B cell (primary cell): Measurements from ENCODE around the gene KRTAP24-1. TPM values are rescaled to one million over a fixed set of nuclear protein-coding genes. Genes with fewer than 3 reads are reported as not detected.

ENCODE experiments used
- ATAC-seq: fragments of 200-7000 bp; cut with Tn5 transposase; one replicate; pipeline ENCODE4 v1.10.0; 2021; ENCODE audit warnings: low read depth, mild to moderate bottlenecking, moderate number of reproducible peaks, moderate library complexity
- CTCF ChIA-PET: fragments of 350-600 bp; sonication (Branson Sonifier 250); formaldehyde crosslinking; loops from one replicate; lab custom pipeline; 2021; ENCODE audit warnings: antibody characterized with exemption, inconsistent platforms; lab: Charles Lee
- POLR2A ChIA-PET: fragments of 350-600 bp; sonication (Branson Sonifier 250); formaldehyde crosslinking; loops from one replicate; lab custom pipeline; 2021; ENCODE audit warnings: antibody characterized with exemption; lab: Charles Lee
- DNase-seq: peaks from one replicate; pipeline ENCODE4 v3.0.0; 2013
- H2AFZ ChIP-seq: 2 replicates; pipeline ENCODE4 v1.6.1; 2012; ENCODE audit warnings: mild to moderate bottlenecking, low read depth, low read length; ENCODE audit not compliant: insufficient read depth, poor library complexity, severe bottlenecking
- H3K27ac ChIP-seq, 2 donors: 1 replicate in 1 of 2; 2 replicates in 1 of 2; pipeline ENCODE4 v1.5.1; 2012 to 2013; ENCODE audit warnings: low read length in 2 of 2, mild to moderate bottlenecking in 2 of 2, moderate library complexity in 1 of 2
- H3K27me3 ChIP-seq, 4 experiments: fragments of 200-600 bp in 1 of 4; sonication (generic) in 1 of 4; replicated peaks in 1 of 4; 1 replicate in 2 of 4; 2 replicates in 2 of 4; pipeline versions ENCODE4 v1.6.1 to v1.7.0; 2013 to 2016; ENCODE audit warnings: low read length in 3 of 4, mild to moderate bottlenecking in 2 of 4, mixed read lengths in 1 of 4, moderate library complexity in 1 of 4; ENCODE audit not compliant: insufficient read depth in 4 of 4, control insufficient read depth in 3 of 4; ENCODE audit errors: control extremely low read depth in 1 of 4
- H3K36me3 ChIP-seq, 2 experiments: replicated peaks in 1 of 2; 1 replicate in 1 of 2; 2 replicates in 1 of 2; pipeline versions ENCODE4 v1.6.1 to v1.7.1; 2013; ENCODE audit warnings: low read length in 1 of 2; ENCODE audit not compliant: insufficient read depth in 2 of 2, control insufficient read depth in 1 of 2; ENCODE audit errors: control extremely low read depth in 1 of 2, extremely low read depth in 1 of 2
- H3K4me1 ChIP-seq, 2 donors: fragments of 200-600 bp in 1 of 2; sonication (generic) in 1 of 2; 1 replicate in 1 of 2; 2 replicates in 1 of 2; pipeline versions ENCODE4 v1.5.1 to v1.6.1; 2013 to 2017; ENCODE audit warnings: low read length in 2 of 2; ENCODE audit not compliant: control insufficient read depth in 2 of 2, insufficient read depth in 2 of 2
- H3K4me2 ChIP-seq: replicated peaks from 2 replicates; pipeline ENCODE3; 2012; ENCODE audit warnings: mild to moderate bottlenecking, low read depth, low read length; ENCODE audit not compliant: poor library complexity, severe bottlenecking
- H3K4me3 ChIP-seq, 5 experiments: fragments of 200-600 bp in 1 of 5; sonication (generic) in 1 of 5; 1 replicate in 3 of 5; 2 replicates in 2 of 5; pipeline versions ENCODE4 v1.5.1 to v1.7.0; 2011 to 2016; ENCODE audit warnings: low read length in 4 of 5, mild to moderate bottlenecking in 4 of 5, low read depth in 2 of 5, control low read depth in 1 of 5, moderate library complexity in 1 of 5; ENCODE audit not compliant: insufficient read depth in 1 of 5; ENCODE audit errors: control extremely low read depth in 1 of 5, extremely low read depth in 1 of 5
- H3K79me2 ChIP-seq: fragments of 200-600 bp; sonication (generic); one replicate; pipeline ENCODE4 v1.6.0; 2016; ENCODE audit warnings: low read length; ENCODE audit not compliant: control insufficient read depth, insufficient read depth
- H3K9ac ChIP-seq: fragments of 200-600 bp; sonication (generic); 2 replicates; pipeline ENCODE4 v1.6.1; 2017; ENCODE audit warnings: mild to moderate bottlenecking, low read length, moderate library complexity
- H3K9me3 ChIP-seq, 3 donors: one replicate each; pipeline versions ENCODE4 v1.6.1 to v1.7.1; 2013; ENCODE audit warnings: low read length in 2 of 3; ENCODE audit not compliant: control insufficient read depth in 2 of 3, insufficient read depth in 1 of 3; ENCODE audit errors: control extremely low read depth in 1 of 3
- H4K20me1 ChIP-seq: 2 replicates; pipeline ENCODE4 v1.6.0; 2012; ENCODE audit warnings: mild to moderate bottlenecking, low read length; ENCODE audit not compliant: insufficient read depth, control insufficient read depth, poor library complexity, severe bottlenecking
- H3K27ac Mint-ChIP-seq: one replicate; pipeline ENCODE4 v1.8.0; 2021; ENCODE audit warnings: mixed read lengths
- H3K27me3 Mint-ChIP-seq: one replicate; pipeline ENCODE4 v1.8.0; 2021; ENCODE audit warnings: mixed read lengths
- H3K4me1 Mint-ChIP-seq: one replicate; pipeline ENCODE4 v1.8.0; 2021; ENCODE audit warnings: mixed read lengths
- H3K4me3 Mint-ChIP-seq: one replicate; pipeline ENCODE4 v1.8.0; 2021; ENCODE audit warnings: mixed read lengths
- H3K9me3 Mint-ChIP-seq: one replicate; pipeline ENCODE4 v1.8.0; 2022; ENCODE audit warnings: mixed read lengths; ENCODE audit not compliant: insufficient read depth
- CTCF ChIP-seq: fragments of 200-600 bp; IDR thresholded peaks from one replicate; pipeline ENCODE4 v1.8.0; 2022; ENCODE audit warnings: antibody characterized with exemption, mild to moderate bottlenecking
- EZH2 ChIP-seq: IDR thresholded peaks from 2 replicates; pipeline ENCODE4 v1.6.1; 2012; ENCODE audit warnings: borderline replicate concordance, low read depth, mild to moderate bottlenecking, moderate library complexity, low read length; ENCODE audit not compliant: insufficient read depth, poor library complexity, severe bottlenecking
- WGBS: methylation state at CpG from one replicate; pipeline ENCODE4 v1.1.5; 2013; ENCODE audit warnings: missing lambda C conversion rate; ENCODE audit not compliant: insufficient coverage; 5-methylcytosine and 5-hydroxymethylcytosine counted together
- intact Hi-C: fragments of 100-400 bp; cut with micrococcal nuclease; formaldehyde crosslinking; loops from one replicate; pipeline ENCODE4 v1.10.0; 2022
- polyA plus RNA-seq: library from polyadenylated mRNA; depleted of rRNA; stranded (reverse); fragments of >200 nt; gene quantifications from 2 replicates; pipeline ENCODE4 v1.2.3, GENCODE V29; 2012
- total RNA-seq, 2 donors: library from RNA; stranded (reverse); fragments of 120-200 nt in 1 of 2; gene quantifications; 1 replicate in 1 of 2; 2 replicates in 1 of 2; pipeline versions ENCODE4 v1.2.3 to v1.2.4, GENCODE V29; 2013 to 2022

The KRTAP24-1 gene
- total and polyA plus RNA-seq, 2 donors (not counting 1 experiment from before 2014, with no cell fraction given), result not detected

DNA sequence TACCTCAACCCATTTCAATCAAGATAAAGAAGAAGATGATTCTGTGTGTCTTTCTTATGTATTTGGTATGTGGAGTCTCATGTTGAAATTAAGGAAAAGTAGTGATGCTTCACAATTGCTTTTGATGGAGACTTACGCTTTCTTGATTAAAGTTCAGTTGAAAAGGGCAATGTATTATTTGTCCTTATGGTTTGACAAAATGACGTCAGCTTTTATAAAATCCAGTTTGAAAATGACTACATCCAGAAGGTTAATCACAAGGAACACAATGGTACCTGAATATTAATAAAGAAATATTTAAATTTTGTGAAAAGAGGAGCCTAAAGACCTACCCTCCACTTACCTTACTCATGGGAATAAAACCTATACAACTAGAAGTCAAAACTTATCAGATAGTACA, 33.0 kb upstream of the KRTAP24-1 start:
- Histone ChIP-seq H3K4me3 (no peak overlapping the region), H3K4me2 (no peak overlapping the region), H4K20me1 (no peaks in the 10 kb centered on the region), H3K36me3 (no peaks in the 10 kb centered on the region), H3K9ac (no peak overlapping the region), H3K27ac (no peak overlapping the region), H3K9me3 (peaks cover 0 to 6% (median 0%) of the 10 kb centered on the region in 3 donors), H2AFZ (no peak overlapping the region), H3K27me3 (no peaks in the 10 kb centered on the region), H3K4me1 (no peaks in the 10 kb centered on the region), H3K79me2 (no peaks in the 10 kb centered on the region)
- Mint-ChIP-seq H3K9me3 (peaks cover 2% of the 10 kb centered on the region), H3K4me1 (no peaks in the 10 kb centered on the region), H3K27me3 (no peaks in the 10 kb centered on the region), H3K27ac (no peak overlapping the region), H3K4me3 (no peak overlapping the region)
- CTCF ChIA-PET, result no interaction called here
- POLR2A ChIA-PET, result no interaction called here
- TF ChIP-seq EZH2 (no peak), CTCF (no peak)
- intact Hi-C loops, result no loop called here
- DNase-seq, result no peak
- ATAC-seq, result no peak
- 80% methylated on average over 1 of the region's 2 CpGs for WGBS

DNA sequence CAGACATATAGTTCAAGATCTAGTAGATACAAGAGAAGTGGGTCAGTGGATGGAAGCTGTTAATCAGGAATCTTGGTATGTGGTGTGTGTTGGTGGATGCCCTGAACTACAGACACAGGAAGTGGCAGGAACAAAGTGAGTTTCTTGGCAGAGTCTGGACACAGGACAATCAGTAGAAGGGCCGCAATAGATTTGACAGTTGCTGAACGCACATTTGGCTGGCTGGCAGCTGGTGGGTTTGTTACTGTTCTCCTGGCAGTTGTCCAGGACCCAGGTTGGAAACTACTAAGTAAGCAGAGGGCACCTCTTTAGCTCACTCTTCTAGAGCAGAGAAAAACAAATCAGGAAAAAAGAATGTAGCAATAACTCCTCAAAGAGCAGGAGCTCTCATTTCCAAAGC, 24.1 kb upstream of the KRTAP24-1 start:
- Histone ChIP-seq H3K9me3 (no peaks in the 10 kb centered on the region), H3K27me3 (no peaks in the 10 kb centered on the region), H3K4me1 (no peaks in the 10 kb centered on the region), H3K27ac (no peak overlapping the region), H3K79me2 (no peaks in the 10 kb centered on the region), H4K20me1 (no peaks in the 10 kb centered on the region), H3K4me2 (no peak overlapping the region), H3K9ac (no peak overlapping the region), H2AFZ (no peak overlapping the region), H3K4me3 (no peak overlapping the region), H3K36me3 (no peaks in the 10 kb centered on the region)
- no peaks in the 10 kb centered on the region for H3K27me3 Mint-ChIP-seq
- no peak for ATAC-seq
- no peak for TF ChIP-seq CTCF
- TF ChIP-seq EZH2, result no peak
- H3K9me3 Mint-ChIP-seq, result no peaks in the 10 kb centered on the region
- ChIA-PET CTCF (no interaction called here), POLR2A (no interaction called here)
- H3K4me3 Mint-ChIP-seq, result no peak overlapping the region
- WGBS, result 85% methylated on average over 2 of the region's 2 CpGs
- H3K4me1 Mint-ChIP-seq, result no peaks in the 10 kb centered on the region
- intact Hi-C loops, result no loop called here
- no peak overlapping the region for H3K27ac Mint-ChIP-seq
- DNase-seq, result no peak
